Spinal cord (tissue), 10 donors: Measurements from ENCODE around the gene EMP2. TPM values are rescaled to one million over a fixed set of nuclear protein-coding genes. Genes with fewer than 3 reads are reported as not detected.
"Not testable (repeated sequence)": the region's sequence is repeated elsewhere in the genome, so short reads cannot be mapped to it uniquely, and the experiment has no call there.

Source experiments
- DNase-seq, 6 donors: peaks; one replicate each; pipeline versions ENCODE4 v3.0.0 to v3.0.0-alpha.2; 2013 to 2015; ENCODE audit warnings: low spot score in 6 of 6, low read depth in 4 of 6
- H3K27ac ChIP-seq: one replicate; pipeline ENCODE4 v1.5.1; 2013; ENCODE audit warnings: low read depth, low read length, control low read depth
- H3K27me3 ChIP-seq: one replicate; pipeline ENCODE4 v1.6.1; 2013; ENCODE audit warnings: low read length; ENCODE audit not compliant: control insufficient read depth, insufficient read depth
- H3K36me3 ChIP-seq: one replicate; pipeline ENCODE4 v1.6.1; 2013; ENCODE audit warnings: low read length; ENCODE audit not compliant: control insufficient read depth, insufficient read depth
- H3K4me1 ChIP-seq: one replicate; pipeline ENCODE4 v1.6.1; 2013; ENCODE audit warnings: low read length; ENCODE audit not compliant: control insufficient read depth, insufficient read depth
- H3K4me3 ChIP-seq: one replicate; pipeline ENCODE4 v1.5.1; 2013; ENCODE audit warnings: low read depth, low read length, control low read depth
- H3K9me3 ChIP-seq: one replicate; pipeline ENCODE4 v1.6.1; 2013; ENCODE audit warnings: low read length; ENCODE audit not compliant: control insufficient read depth, insufficient read depth
- WGBS: methylation state at CpG from one replicate; pipeline ENCODE4 v1.1.5; 2013; ENCODE audit warnings: missing lambda C conversion rate; ENCODE audit not compliant: insufficient coverage; 5-methylcytosine and 5-hydroxymethylcytosine counted together
- long read RNA-seq, 4 donors: transcript quantifications; one replicate each; lab custom pipeline, GENCODE V29; 2026
- polyA plus RNA-seq, 2 donors: library from polyadenylated mRNA; unstranded; fragments of 120-200 nt; gene quantifications; one replicate each; pipeline ENCODE4 v1.2.1, GENCODE V29; 2013; ENCODE audit not compliant: insufficient read length in 2 of 2
- total RNA-seq, 2 donors: library from RNA; depleted of rRNA in 1 of 2; stranded (reverse); fragments of 120-200 nt in 1 of 2; fragments of >200 nt in 1 of 2; gene quantifications; one replicate each; pipeline versions ENCODE4 v1.2.3 to v1.2.4, GENCODE V29; 2013 to 2014
- donor health status: healthy.

EMP2 gene
- total RNA-seq (10 to 100 TPM; 30.0 to 40.9 TPM), polyA plus RNA-seq (10 to 100 TPM; 19.7 to 31.9 TPM)
- long read RNA-seq, donor 1, full-length matches to known transcripts, result 6 of 6 reads
- long read RNA-seq, donor 1, partial matches to known transcripts, result 0 of 6 reads
- long read RNA-seq, donor 1, other reads (novel, unspliced or antisense), result 0 of 6 reads
- long read RNA-seq, donor 2, full-length matches to known transcripts, result 9 of 9 reads
- long read RNA-seq, donor 2, partial matches to known transcripts, result 0 of 9 reads
- long read RNA-seq, donor 2, other reads (novel, unspliced or antisense), result 0 of 9 reads
- long read RNA-seq, donor 3, full-length matches to known transcripts, result 12 of 12 reads
- long read RNA-seq, donor 3, partial matches to known transcripts, result 0 of 12 reads
- long read RNA-seq, donor 3, other reads (novel, unspliced or antisense), result 0 of 12 reads
- long read RNA-seq, donor 4, full-length matches to known transcripts, result 11 of 11 reads
- long read RNA-seq, donor 4, partial matches to known transcripts, result 0 of 11 reads
- long read RNA-seq, donor 4, other reads (novel, unspliced or antisense), result 0 of 11 reads

GRCh38 chr16:10579965-10580882 is at the start of gene EMP2:
EMP2 (minus strand) TSS chr16:10580598; CDS start chr16:10547617, 32,981 bp downstream.
- Histone ChIP-seq H3K36me3 (no peaks in the 10 kb centered on the region), H3K4me3 (peak within 1 kb of the TSS; percentile 68), H3K27me3 (peaks cover 8% of the 10 kb centered on the region), H3K27ac (peak within 1 kb of the TSS; percentile 84), H3K4me1 (peaks cover 36% of the 10 kb centered on the region), H3K9me3 (no peaks in the 10 kb centered on the region)
- WGBS, result under 1% methylated on average over 85 of the region's 91 CpGs
- DNase-seq, result peak in 5 of 6 donors; percentile 17 to 89 (median 46)

DNA sequence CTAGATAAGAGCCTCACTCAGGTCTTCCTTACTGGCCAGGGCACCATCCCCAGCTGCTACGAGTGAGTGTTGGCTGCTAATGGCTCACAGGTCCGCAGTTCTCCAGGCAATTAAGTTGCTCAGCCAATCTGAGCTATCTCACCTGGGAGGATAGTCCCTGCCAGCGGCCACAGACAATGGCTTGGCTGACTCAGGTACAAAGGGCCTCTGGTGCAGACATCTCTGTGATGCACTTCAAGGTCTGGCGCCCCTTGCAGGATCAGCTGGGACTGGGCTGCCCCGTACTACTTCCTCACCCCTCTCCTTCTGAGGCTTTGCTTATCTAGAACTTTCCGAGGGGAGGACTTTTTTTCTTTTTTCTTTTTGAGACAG is 49.2 kb upstream of the EMP2 start:
- 63% methylated on average over 6 of the region's 6 CpGs for WGBS
- Histone ChIP-seq H3K36me3 (no peaks in the 10 kb centered on the region), H3K27me3 (no peaks in the 10 kb centered on the region), H3K27ac (no peak overlapping the region), H3K4me3 (no peak overlapping the region), H3K9me3 (no peaks in the 10 kb centered on the region), H3K4me1 (no peaks in the 10 kb centered on the region)
- no peak for DNase-seq

DNA sequence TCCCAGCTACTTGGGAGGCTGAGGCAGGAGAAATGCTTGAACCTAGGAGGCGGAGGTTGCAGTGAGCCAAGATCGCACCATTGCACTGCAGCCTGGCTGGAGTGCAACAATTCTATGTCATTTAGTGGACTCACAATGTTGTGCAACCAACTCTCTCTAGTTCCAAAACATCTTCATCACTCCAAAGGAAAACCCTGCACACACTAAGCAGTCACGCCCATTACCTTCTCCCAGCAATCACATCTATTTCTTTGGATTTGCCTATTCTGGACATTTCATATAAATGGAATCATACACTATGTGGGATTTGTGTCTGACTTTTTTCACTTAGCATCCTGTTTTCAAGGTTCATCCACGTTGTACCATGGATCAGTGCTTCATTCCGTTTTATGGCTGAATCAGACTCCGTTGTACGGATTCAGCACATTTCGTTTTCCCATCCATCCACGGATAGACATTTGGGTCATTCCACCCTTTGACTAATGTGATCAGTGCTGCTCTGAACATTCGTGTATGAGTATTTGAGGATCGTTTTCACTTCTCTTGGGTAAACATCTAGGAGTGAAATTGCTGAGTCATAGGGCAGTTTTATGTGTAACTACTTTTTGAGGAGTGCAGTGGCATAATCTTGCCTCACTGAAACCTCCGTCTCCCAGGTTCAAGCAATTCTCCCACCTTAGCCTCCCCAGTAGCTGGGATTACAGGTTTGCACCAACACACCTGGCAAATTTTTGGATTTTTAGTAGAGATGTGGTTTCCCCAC is 45.4 kb upstream of the EMP2 start:
- 91% methylated on average over 6 of the region's 12 CpGs for WGBS
- H3K4me3 ChIP-seq, result no peak overlapping the region
- no peak for DNase-seq

GRCh38 chr16:10624527-10624926 is 44.1 kb upstream of the EMP2 start:
- peaks cover 6% of the 10 kb centered on the region for H3K4me1 ChIP-seq
- no peak overlapping the region for H3K27ac ChIP-seq
- H3K4me3 ChIP-seq, result no peak overlapping the region
- H3K9me3 ChIP-seq, result no peaks in the 10 kb centered on the region
- WGBS, result 87% methylated on average over 6 of the region's 6 CpGs
- no peak for DNase-seq
- no peaks in the 10 kb centered on the region for H3K27me3 ChIP-seq
- no peaks in the 10 kb centered on the region for H3K36me3 ChIP-seq

More for the DNA sequence above, 45.4 kb upstream of the EMP2 start:
- no peaks in the 10 kb centered on the region for H3K9me3 ChIP-seq
- no peaks in the 10 kb centered on the region for H3K4me1 ChIP-seq
- no peaks in the 10 kb centered on the region for H3K36me3 ChIP-seq
- no peaks in the 10 kb centered on the region for H3K27me3 ChIP-seq
- no peak overlapping the region for H3K27ac ChIP-seq

DNA sequence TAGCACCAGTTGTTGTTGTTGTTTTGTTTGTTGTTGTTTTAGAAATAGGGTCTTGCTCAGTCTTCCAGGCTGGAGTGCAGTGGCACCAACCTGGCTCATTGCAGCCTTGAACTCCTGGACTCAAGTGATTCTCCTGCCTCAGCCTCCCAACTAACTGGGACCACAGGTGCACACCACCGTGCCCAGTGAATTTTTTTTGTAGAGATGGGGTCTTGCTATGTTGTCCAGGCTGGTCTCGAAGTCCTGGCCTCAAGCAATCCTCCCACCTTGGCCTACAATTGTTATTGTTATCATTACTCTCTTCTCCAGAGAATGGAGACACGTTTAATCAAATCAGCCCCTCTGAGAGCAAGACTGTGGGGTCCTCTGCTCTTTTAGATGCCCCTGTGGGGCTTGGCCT is 42.7 kb upstream of the EMP2 start:
- WGBS, result 67% methylated on average over 2 of the region's 3 CpGs
- Histone ChIP-seq H3K4me3 (no peak overlapping the region), H3K36me3 (no peaks in the 10 kb centered on the region), H3K4me1 (peaks cover 21% of the 10 kb centered on the region), H3K27ac (no peak overlapping the region), H3K27me3 (no peaks in the 10 kb centered on the region), H3K9me3 (no peaks in the 10 kb centered on the region)
- no peak for DNase-seq

GRCh38 chr16:10622036-10622921 is 41.9 kb upstream of the EMP2 start:
- H3K36me3 ChIP-seq, result no peaks in the 10 kb centered on the region
- H3K9me3 ChIP-seq, result no peaks in the 10 kb centered on the region
- no peak overlapping the region for H3K4me3 ChIP-seq
- H3K27me3 ChIP-seq, result no peaks in the 10 kb centered on the region
- no peak overlapping the region for H3K27ac ChIP-seq
- no peak for DNase-seq
- WGBS, result 79% methylated on average over 14 of the region's 19 CpGs
- peaks cover 29% of the 10 kb centered on the region for H3K4me1 ChIP-seq

- not testable (repeated sequence) for H3K9me3 ChIP-seq, H3K27me3 ChIP-seq, H3K27ac ChIP-seq, DNase-seq, H3K36me3 ChIP-seq, H3K4me3 ChIP-seq
- 84% methylated on average over 2 of the region's 7 CpGs for WGBS
- H3K4me1 ChIP-seq, result peaks cover 38% of the 10 kb centered on the region
These were observed 41.0 kb upstream of the EMP2 start for GRCh38 chr16:10621216-10621949.

- H3K27me3 ChIP-seq, result no peaks in the 10 kb centered on the region
These were observed 39.7 kb upstream of the EMP2 start for GRCh38 chr16:10620120-10620519.

More at GRCh38 chr16:10620120-10620519, 39.7 kb upstream of the EMP2 start:
- Histone ChIP-seq H3K4me1 (peaks cover 40% of the 10 kb centered on the region), H3K9me3 (no peaks in the 10 kb centered on the region), H3K4me3 (no peak overlapping the region), H3K36me3 (no peaks in the 10 kb centered on the region), H3K27ac (no peak overlapping the region)
- WGBS, result 88% methylated on average over 4 of the region's 6 CpGs
- DNase-seq, result no peak
